Smooth muscle cell of trachea (primary cell): Measurements from ENCODE around the gene ZNF665. TPM values are rescaled to one million over a fixed set of nuclear protein-coding genes. Genes with fewer than 3 reads are reported as not detected.

Experiments
- total RNA-seq: library from RNA; depleted of rRNA; stranded (reverse); fragments of >200 nt; gene quantifications from 2 replicates; pipeline ENCODE4 v1.2.1, GENCODE V29; 2014

ZNF665 gene
- total RNA-seq = 4.8 and 7.4 TPM in 2 replicates

GRCh38 chr19:53192771-53193534, at the start of gene ZNF665:
Gene ZNF665 (minus strand): TSS chr19:53193358. CDS start chr19:53182898, 10,460 bp downstream.

GRCh38 chr19:53132141-53132991, 60.8 kb downstream of the ZNF665 start, which contains the start of gene ZNF415:
Gene ZNF415 (minus strand): TSS chr19:53132910. CDS start chr19:53122676, 10,234 bp downstream.

Other genes with a start within 250 kb of the ZNF665 start
- 11.1 and 12.9 TPM in 2 replicates for gene ZNF816, start 230.5 kb downstream of the ZNF665 start, total RNA-seq
- gene ERVV-1, start 179.4 kb downstream of the ZNF665 start, total RNA-seq = not detected in 2 replicates
- not detected in 2 replicates for gene ERVV-2, start 148.6 kb downstream of the ZNF665 start, total RNA-seq
- gene ZNF160, start 89.9 kb downstream of the ZNF665 start, total RNA-seq = 29.2 and 37.7 TPM in 2 replicates
- 4.8 and 15.2 TPM in 2 replicates for gene ZNF415, start 60.4 kb downstream of the ZNF665 start, total RNA-seq
- gene ZNF347, start 34.3 kb downstream of the ZNF665 start, total RNA-seq = 8.3 and 10.6 TPM in 2 replicates
- gene ZNF677, start 61.5 kb upstream of the ZNF665 start, total RNA-seq = 17.4 and 18.8 TPM in 2 replicates
- gene VN1R2, start 64.9 kb upstream of the ZNF665 start, total RNA-seq = not detected in 2 replicates
- not detected in 2 replicates for gene VN1R4, start 74.4 kb upstream of the ZNF665 start, total RNA-seq
- gene ZNF845, start 140.4 kb upstream of the ZNF665 start, total RNA-seq = 7.6 and 9.5 TPM in 2 replicates
- gene ZNF525, start 172.3 kb upstream of the ZNF665 start, total RNA-seq = 5.6 and 8.4 TPM in 2 replicates
- 10.5 and 18.7 TPM in 2 replicates for gene ZNF765, start 201.8 kb upstream of the ZNF665 start, total RNA-seq
- gene ZNF761, start 238.6 kb upstream of the ZNF665 start, total RNA-seq = 11.6 and 13.4 TPM in 2 replicates